Astrocyte (in vitro differentiated cells and primary cell): Measurements from ENCODE around the gene SELENOK. TPM values are rescaled to one million over a fixed set of nuclear protein-coding genes. Genes with fewer than 3 reads are reported as not detected.

Experiments used
- DNase-seq: peaks from one replicate; pipeline ENCODE4 v3.0.0-alpha.2; 2010; ENCODE audit warnings: low read depth
- FAIRE-seq: peaks from 2 replicates; lab custom pipeline; 2011; peaks lifted over from hg19 to GRCh38; lab: Jason Lieb, UNC
- H2AFZ ChIP-seq: 2 replicates; pipeline ENCODE4 v1.6.0; 2012; ENCODE audit warnings: low read depth, low read length, inconsistent platforms
- H3K27ac ChIP-seq: 2 replicates; pipeline ENCODE4 v1.5.1; 2011; ENCODE audit warnings: low read depth, low read length, inconsistent platforms
- H3K27me3 ChIP-seq: 2 replicates; pipeline ENCODE4 v1.6.0; 2011; ENCODE audit warnings: low read length, inconsistent platforms; ENCODE audit not compliant: insufficient read depth
- H3K36me3 ChIP-seq: 2 replicates; pipeline ENCODE4 v1.5.1; 2011; ENCODE audit warnings: low read length, inconsistent platforms; ENCODE audit not compliant: insufficient read depth
- H3K4me1 ChIP-seq: 2 replicates; pipeline ENCODE4 v1.5.1; 2011; ENCODE audit warnings: low read length, inconsistent platforms; ENCODE audit not compliant: insufficient read depth
- H3K4me2 ChIP-seq: 2 replicates; pipeline ENCODE4 v1.6.0; 2012; ENCODE audit warnings: low read length, inconsistent platforms
- H3K4me3 ChIP-seq: 2 replicates; pipeline ENCODE4 v1.5.1; 2011; ENCODE audit warnings: low read depth, mild to moderate bottlenecking, low read length, inconsistent platforms; ENCODE audit not compliant: insufficient read depth
- H3K79me2 ChIP-seq: 2 replicates; pipeline ENCODE4 v1.6.0; 2012; ENCODE audit warnings: mild to moderate bottlenecking, low read length, inconsistent platforms; ENCODE audit not compliant: insufficient read depth
- H3K9ac ChIP-seq: 2 replicates; pipeline ENCODE4 v1.6.0; 2012; ENCODE audit warnings: mild to moderate bottlenecking, low read length, inconsistent platforms
- H3K9me3 ChIP-seq: 2 replicates; pipeline ENCODE4 v1.5.1; 2012; ENCODE audit warnings: low read depth, mild to moderate bottlenecking, low read length, inconsistent platforms; ENCODE audit not compliant: insufficient read depth
- H4K20me1 ChIP-seq: 2 replicates; pipeline ENCODE4 v1.6.0; 2012; ENCODE audit warnings: low read length, inconsistent platforms; ENCODE audit not compliant: insufficient read depth
- H3K27ac Mint-ChIP-seq: one replicate; pipeline ENCODE4 v1.8.0; 2021; ENCODE audit warnings: mild to moderate bottlenecking, mixed read lengths; ENCODE audit not compliant: unreplicated experiment
- H3K27me3 Mint-ChIP-seq: one replicate; pipeline ENCODE4 v1.8.0; 2021; ENCODE audit warnings: low read depth, mixed read lengths; ENCODE audit not compliant: unreplicated experiment
- H3K36me3 Mint-ChIP-seq: one replicate; pipeline ENCODE4 v1.8.0; 2021; ENCODE audit warnings: low read depth, mixed read lengths; ENCODE audit not compliant: unreplicated experiment
- H3K4me1 Mint-ChIP-seq: one replicate; pipeline ENCODE4 v1.8.0; 2021; ENCODE audit warnings: low read depth, mixed read lengths; ENCODE audit not compliant: unreplicated experiment
- H3K4me3 Mint-ChIP-seq: one replicate; pipeline ENCODE4 v1.8.0; 2021; ENCODE audit warnings: mild to moderate bottlenecking, moderate library complexity, mixed read lengths; ENCODE audit not compliant: unreplicated experiment
- H3K9me3 Mint-ChIP-seq: one replicate; pipeline ENCODE4 v1.8.0; 2021; ENCODE audit warnings: mild to moderate bottlenecking, mixed read lengths; ENCODE audit not compliant: unreplicated experiment
- CTCF ChIP-seq: IDR thresholded peaks from 2 replicates; pipeline ENCODE4 v1.5.1; 2011; ENCODE audit warnings: low read depth, mild to moderate bottlenecking, inconsistent platforms, low read length, moderate library complexity; ENCODE audit not compliant: insufficient read depth
- EZH2 ChIP-seq: IDR thresholded peaks from 2 replicates; pipeline ENCODE4 v1.6.1; 2012; ENCODE audit warnings: mild to moderate bottlenecking, low read length, inconsistent platforms; ENCODE audit not compliant: insufficient read depth
- total RNA-seq: library from RNA; stranded (reverse); gene quantifications from 2 replicates; pipeline ENCODE4 v1.2.1, GENCODE V29; 2021

The SELENOK gene
- total RNA-seq, 1 donor from 2014 or later = 43.7 TPM

- no peak within 1 kb of the TSS for H3K27ac ChIP-seq
- peaks cover 2% of the 10 kb centered on the region for H3K9me3 Mint-ChIP-seq
- peaks cover 2% of the 10 kb centered on the region for H3K4me1 Mint-ChIP-seq
- H3K9me3 ChIP-seq = no peaks in the 10 kb centered on the region
- H3K79me2 ChIP-seq = no peaks in the 10 kb centered on the region
- H3K4me2 ChIP-seq = peak within 1 kb of the TSS; percentile 93
- H3K9ac ChIP-seq = peak within 1 kb of the TSS; percentile 57
- H4K20me1 ChIP-seq = no peaks in the 10 kb centered on the region
- no peak within 1 kb of the TSS for H3K27ac Mint-ChIP-seq
- H3K36me3 ChIP-seq = no peaks in the 10 kb centered on the region
- TF ChIP-seq CTCF (no peak), EZH2 (peak; percentile 92)
- DNase-seq = no peak
- H3K36me3 Mint-ChIP-seq = no peaks in the 10 kb centered on the region
- peak within 1 kb of the TSS; percentile 82 for H2AFZ ChIP-seq
- H3K4me3 ChIP-seq = peak within 1 kb of the TSS; percentile 61
- H3K27me3 Mint-ChIP-seq = peaks cover 35% of the 10 kb centered on the region
- peaks cover 24% of the 10 kb centered on the region for H3K27me3 ChIP-seq
- H3K4me1 ChIP-seq = peaks cover 8% of the 10 kb centered on the region
- no peak for FAIRE-seq
- H3K4me3 Mint-ChIP-seq = peak within 1 kb of the TSS; percentile 79
Measured at GRCh38 chr3:53846134-53846850, 45.4 kb downstream of the SELENOK start, which contains the start of the genes CHDH and IL17RB. Gene CHDH (minus strand): TSS chr3:53846419. CDS start chr3:53824008, 22,411 bp downstream. Gene IL17RB (plus strand): TSS chr3:53846568. CDS start chr3:53846589, 21 bp downstream.

GRCh38 chr3:53845881-53846133, 45.9 kb downstream of the SELENOK start:
- Mint-ChIP-seq H3K4me3 (peak overlapping the region; percentile 79), H3K27me3 (peaks cover 31% of the 10 kb centered on the region), H3K27ac (no peak overlapping the region), H3K36me3 (no peaks in the 10 kb centered on the region), H3K4me1 (peaks cover 2% of the 10 kb centered on the region), H3K9me3 (peaks cover 2% of the 10 kb centered on the region)
- no peak for DNase-seq
- H3K9ac ChIP-seq = peak overlapping the region; percentile 57
- no peaks in the 10 kb centered on the region for H4K20me1 ChIP-seq
- H3K79me2 ChIP-seq = no peaks in the 10 kb centered on the region
- H3K4me2 ChIP-seq = peak overlapping the region; percentile 93
- H2AFZ ChIP-seq = peak overlapping the region; percentile 82
- no peak for FAIRE-seq
- no peak overlapping the region for H3K27ac ChIP-seq
- H3K27me3 ChIP-seq = peaks cover 24% of the 10 kb centered on the region
- H3K4me1 ChIP-seq = peaks cover 8% of the 10 kb centered on the region
- TF ChIP-seq EZH2 (no peak), CTCF (no peak)
- H3K36me3 ChIP-seq = no peaks in the 10 kb centered on the region
- H3K4me3 ChIP-seq = peak overlapping the region; percentile 61
- H3K9me3 ChIP-seq = no peaks in the 10 kb centered on the region
